NCI-H1092 (cell line): ENCODE data around the gene PGM5.
"Not testable (repeated sequence)": the region's sequence is repeated elsewhere in the genome, so short reads cannot be mapped to it uniquely, and the experiment has no call there.

Experiments used
- DNase-seq: peaks from one replicate; lab custom pipeline; 2025; lab: John Stamatoyannopoulos, UW

Gene PGM5

GRCh38 chr9:68377723-68378122 lies 21.3 kb downstream of the PGM5 start:
- not testable (repeated sequence) for DNase-seq

- not testable (repeated sequence) for DNase-seq
Measured at GRCh38 chr9:68383894-68384293, 27.5 kb downstream of the PGM5 start.

- not testable (repeated sequence) for DNase-seq
Measured at GRCh38 chr9:68389558-68389957, 33.1 kb downstream of the PGM5 start.

- not testable (repeated sequence) for DNase-seq
Measured at GRCh38 chr9:68390737-68391136, 34.3 kb downstream of the PGM5 start.

GRCh38 chr9:68396411-68397094 lies 40.1 kb downstream of the PGM5 start:
- DNase-seq: not testable (repeated sequence)

GRCh38 chr9:68397095-68397423 lies 40.6 kb downstream of the PGM5 start:
- DNase-seq: not testable (repeated sequence)

- DNase-seq: not testable (repeated sequence)
Measured at GRCh38 chr9:68397796-68398195, 41.4 kb downstream of the PGM5 start.

- DNase-seq: not testable (repeated sequence)
Measured at GRCh38 chr9:68398324-68398723, 41.9 kb downstream of the PGM5 start.

- not testable (repeated sequence) for DNase-seq
Measured at GRCh38 chr9:68404421-68405185, 48.2 kb downstream of the PGM5 start.

GRCh38 chr9:68411865-68412264 lies 55.5 kb downstream of the PGM5 start:
- DNase-seq: not testable (repeated sequence)

- DNase-seq: not testable (repeated sequence)
Measured at GRCh38 chr9:68412754-68413153, 56.3 kb downstream of the PGM5 start.

- DNase-seq: not testable (repeated sequence)
Measured at GRCh38 chr9:68415065-68415464, 58.7 kb downstream of the PGM5 start.

- no peak for DNase-seq
Measured at GRCh38 chr9:68416936-68417564, 60.6 kb downstream of the PGM5 start.

GRCh38 chr9:68417762-68418161 lies 61.4 kb downstream of the PGM5 start:
- no peak for DNase-seq

- DNase-seq: no peak
Measured at GRCh38 chr9:68418259-68418845, 61.9 kb downstream of the PGM5 start.

GRCh38 chr9:68419901-68420300 lies 63.5 kb downstream of the PGM5 start:
- DNase-seq: no peak

GRCh38 chr9:68426755-68427154 lies 70.3 kb downstream of the PGM5 start:
- DNase-seq: no peak

GRCh38 chr9:68427216-68427977 lies 71.0 kb downstream of the PGM5 start:
- DNase-seq: no peak

GRCh38 chr9:68428481-68428880 lies 72.1 kb downstream of the PGM5 start:
- DNase-seq: no peak

- DNase-seq: no peak
Measured at GRCh38 chr9:68429631-68430030, 73.2 kb downstream of the PGM5 start.

GRCh38 chr9:68431307-68431706 lies 74.9 kb downstream of the PGM5 start:
- DNase-seq: no peak
